ENCODE results near the gene CDH4. TPM values are rescaled to one million over a fixed set of nuclear protein-coding genes. Genes with fewer than 3 reads are reported as not detected.

CDH4 gene
- total and polyA plus RNA-seq, 2 of the 13 experiments (the other 11 are each of a cell fraction or from before 2014, with no cell fraction given): not detected

GRCh38 chr20:61494763-61495575, 242.9 kb downstream of the CDH4 start:
- no peaks in the 10 kb centered on the region for H3K36me3 ChIP-seq (replicated peaks in 1 of 2; ENCODE audit: control insufficient read depth in 1 of 2, insufficient read depth in 2 of 2, low read length in 2 of 2)
- no peak overlapping the region for H3K4me2 ChIP-seq (ENCODE audit: low read depth, low read length)
- H3K27me3 ChIP-seq (ENCODE audit: control insufficient read depth in 1 of 2, insufficient read depth in 2 of 2, low read length in 2 of 2): peaks cover 2 to 19% of the 10 kb centered on the region in 2 experiments; a peak in 3 of 5 replicates
- H3K79me2 ChIP-seq (ENCODE audit: insufficient read depth, low read length): no peaks in the 10 kb centered on the region
- no peak overlapping the region for H2AFZ ChIP-seq (ENCODE audit: low read length)
- no peaks in the 10 kb centered on the region for H3K4me1 ChIP-seq (ENCODE audit: insufficient read depth, low read length)
- in situ Hi-C loops (cut with HindIII; ENCODE audit: extremely low pct_ligation_motif_present, low pct_unique_long_range_greater_than_20kb): no loop called here
- no TSS peak for BruUV-seq (replicated peaks)
- FAIRE-seq: no peak
- H4K20me1 ChIP-seq (ENCODE audit: insufficient read depth, low read length): no peaks in the 10 kb centered on the region
- intact Hi-C loops (cut with micrococcal nuclease; ENCODE audit: unreplicated experiment): no loop called here
- ATAC-seq: no peak
- no peak overlapping the region for H3K27ac ChIP-seq (ENCODE audit: extremely low read length, insufficient read depth, low read length)
- no peak overlapping the region for H3K4me3 ChIP-seq (replicated peaks in 1 of 3; ENCODE audit: insufficient read depth in 1 of 3, low read depth in 2 of 3, low read length in 3 of 3)
- no peaks in the 10 kb centered on the region for H3K9me3 ChIP-seq (ENCODE audit: low read length)
- POLR2A ChIA-PET: no interaction called here
- TF ChIP-seq ZBTB26 (CRISPR knock-in tag; IDR thresholded peaks at IDR 0.05; ENCODE audit: borderline replicate concordance): no peak
- no peak for TF ChIP-seq ZBED4 (CRISPR knock-in tag; IDR thresholded peaks at IDR 0.05; ENCODE audit: borderline replicate concordance)
- TF ChIP-seq, protein P1, sequence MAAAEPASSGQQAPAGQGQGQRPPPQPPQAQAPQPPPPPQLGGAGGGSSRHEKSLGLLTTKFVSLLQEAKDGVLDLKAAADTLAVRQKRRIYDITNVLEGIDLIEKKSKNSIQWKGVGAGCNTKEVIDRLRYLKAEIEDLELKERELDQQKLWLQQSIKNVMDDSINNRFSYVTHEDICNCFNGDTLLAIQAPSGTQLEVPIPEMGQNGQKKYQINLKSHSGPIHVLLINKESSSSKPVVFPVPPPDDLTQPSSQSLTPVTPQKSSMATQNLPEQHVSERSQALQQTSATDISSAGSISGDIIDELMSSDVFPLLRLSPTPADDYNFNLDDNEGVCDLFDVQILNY (CRISPR knock-in tag; conservative IDR thresholded peaks at IDR 0.05): no peak
- CTCF ChIA-PET (ENCODE audit: low intra/inter-chr PET ratio, low total read pairs): no interaction called here
- no peak for DNase-seq (ENCODE audit: low spot score)
- 24% methylated on average over 17 of the region's 22 CpGs for WGBS (ENCODE audit: low lambda C conversion rate)
- H3K9ac ChIP-seq (ENCODE audit: insufficient read depth, low read depth, low read length): no peak overlapping the region

Data from HepG2 (cell line).